RWPE2 (cell line): Measurements from ENCODE around the gene MMP20.

ENCODE experiments used
- ATAC-seq: fragments of 200-7000 bp; cut with Tn5 transposase; 3 replicates; pipeline ENCODE4 v1.9.1; 2021; ENCODE audit warnings: low read depth
- DNase-seq: peaks from one replicate; pipeline ENCODE4 v3.0.0-alpha.2; 2020; ENCODE audit warnings: low spot score
- H3K27ac ChIP-seq: fragments of 450-650 bp; 2 replicates; pipeline ENCODE4 v1.5.1; 2017; ENCODE audit warnings: mild to moderate bottlenecking; ENCODE audit not compliant: poor library complexity, severe bottlenecking
- H3K27me3 ChIP-seq: fragments of 250-450 bp; sonication (Bioruptor Pico); 2 replicates; pipeline ENCODE4 v1.5.1; 2021; ENCODE audit warnings: mild to moderate bottlenecking, moderate library complexity; ENCODE audit not compliant: insufficient read depth, poor library complexity, severe bottlenecking
- H3K36me3 ChIP-seq: fragments of 250-450 bp; sonication (Bioruptor Pico); 2 replicates; pipeline ENCODE4 v1.5.1; 2020; ENCODE audit warnings: low read depth, mild to moderate bottlenecking, moderate library complexity
- H3K4me1 ChIP-seq: fragments of 250-450 bp; sonication (Bioruptor Pico); 2 replicates; pipeline ENCODE4 v1.5.1; 2021; ENCODE audit warnings: mild to moderate bottlenecking, moderate library complexity; ENCODE audit not compliant: insufficient read depth, poor library complexity, severe bottlenecking
- H3K4me3 ChIP-seq: fragments of 250-450 bp; sonication (Bioruptor Pico); 2 replicates; pipeline ENCODE4 v1.5.1; 2021; ENCODE audit warnings: mild to moderate bottlenecking, moderate library complexity; ENCODE audit not compliant: severe bottlenecking
- H3K9me3 ChIP-seq: fragments of 250-450 bp; sonication (Bioruptor Pico); 2 replicates; pipeline ENCODE4 v1.5.1; 2021; ENCODE audit warnings: mild to moderate bottlenecking, moderate library complexity; ENCODE audit not compliant: severe bottlenecking
- TF ChIP-seq, protein P1 (sequence below): fragments of 450-650 bp; IDR thresholded peaks from one replicate; pipeline ENCODE4 v1.5.1; 2017; ENCODE audit warnings: mild to moderate bottlenecking, moderate library complexity; ENCODE audit not compliant: poor library complexity, severe bottlenecking

MMP20 gene

DNA sequence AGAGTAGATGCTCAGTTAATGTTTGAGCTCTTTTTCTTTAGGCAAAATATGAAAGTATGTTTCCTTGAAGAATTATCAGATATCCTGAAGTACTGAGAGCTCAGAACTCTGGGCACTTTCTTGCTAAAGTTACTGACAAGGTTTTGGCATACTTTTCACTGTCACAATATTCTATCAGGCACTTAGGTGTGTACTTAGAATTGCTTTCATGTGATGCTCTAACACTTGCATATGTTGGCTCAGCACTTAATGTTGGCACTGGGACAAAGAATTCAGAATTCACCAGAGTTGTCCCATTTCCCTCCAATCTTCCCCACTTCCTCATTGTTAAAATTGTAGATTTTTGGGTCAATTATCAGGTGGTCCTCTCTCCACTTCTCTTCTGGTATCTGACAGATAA is 5.0 kb downstream of the MMP20 start:
- no peak overlapping the region for H3K4me3 ChIP-seq
- H3K27ac ChIP-seq, result no peak overlapping the region

DNA sequence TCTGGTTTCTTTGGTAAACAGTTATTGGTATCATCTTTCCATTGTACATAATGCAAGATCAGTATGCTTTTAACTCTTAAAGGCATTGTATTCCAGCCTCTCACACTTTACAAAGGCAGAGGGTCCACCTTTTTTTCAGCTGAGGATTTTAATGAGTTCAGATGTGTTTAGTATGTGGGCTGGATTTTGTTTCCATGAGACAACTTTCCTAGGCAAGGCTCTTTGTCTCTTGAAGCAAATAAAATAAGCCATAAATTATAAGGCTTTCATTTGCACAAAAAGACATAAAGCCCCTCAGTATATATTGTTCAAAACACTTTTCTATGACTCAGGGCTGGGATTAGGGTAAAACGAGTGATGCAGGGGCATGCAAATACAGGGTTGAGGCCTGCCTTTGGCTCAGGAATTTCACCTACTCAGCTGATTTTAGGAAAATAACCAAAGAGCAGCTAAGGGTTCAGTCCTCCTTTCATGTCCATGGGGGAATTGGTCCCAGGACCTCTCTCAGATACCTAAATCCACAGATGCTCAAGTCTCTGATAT is 7.6 kb downstream of the MMP20 start:
- H3K9me3 ChIP-seq, result no peaks in the 10 kb centered on the region
- DNase-seq, result no peak
- no peak for ATAC-seq

More for the DNA sequence above, 5.0 kb downstream of the MMP20 start:
- Histone ChIP-seq H3K36me3 (no peaks in the 10 kb centered on the region), H3K27me3 (no peaks in the 10 kb centered on the region), H3K4me1 (peaks cover 3% of the 10 kb centered on the region), H3K9me3 (no peaks in the 10 kb centered on the region)
- TF ChIP-seq, protein P1, sequence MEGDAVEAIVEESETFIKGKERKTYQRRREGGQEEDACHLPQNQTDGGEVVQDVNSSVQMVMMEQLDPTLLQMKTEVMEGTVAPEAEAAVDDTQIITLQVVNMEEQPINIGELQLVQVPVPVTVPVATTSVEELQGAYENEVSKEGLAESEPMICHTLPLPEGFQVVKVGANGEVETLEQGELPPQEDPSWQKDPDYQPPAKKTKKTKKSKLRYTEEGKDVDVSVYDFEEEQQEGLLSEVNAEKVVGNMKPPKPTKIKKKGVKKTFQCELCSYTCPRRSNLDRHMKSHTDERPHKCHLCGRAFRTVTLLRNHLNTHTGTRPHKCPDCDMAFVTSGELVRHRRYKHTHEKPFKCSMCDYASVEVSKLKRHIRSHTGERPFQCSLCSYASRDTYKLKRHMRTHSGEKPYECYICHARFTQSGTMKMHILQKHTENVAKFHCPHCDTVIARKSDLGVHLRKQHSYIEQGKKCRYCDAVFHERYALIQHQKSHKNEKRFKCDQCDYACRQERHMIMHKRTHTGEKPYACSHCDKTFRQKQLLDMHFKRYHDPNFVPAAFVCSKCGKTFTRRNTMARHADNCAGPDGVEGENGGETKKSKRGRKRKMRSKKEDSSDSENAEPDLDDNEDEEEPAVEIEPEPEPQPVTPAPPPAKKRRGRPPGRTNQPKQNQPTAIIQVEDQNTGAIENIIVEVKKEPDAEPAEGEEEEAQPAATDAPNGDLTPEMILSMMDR, result no peak
- no peak for ATAC-seq
- no peak for DNase-seq

DNA sequence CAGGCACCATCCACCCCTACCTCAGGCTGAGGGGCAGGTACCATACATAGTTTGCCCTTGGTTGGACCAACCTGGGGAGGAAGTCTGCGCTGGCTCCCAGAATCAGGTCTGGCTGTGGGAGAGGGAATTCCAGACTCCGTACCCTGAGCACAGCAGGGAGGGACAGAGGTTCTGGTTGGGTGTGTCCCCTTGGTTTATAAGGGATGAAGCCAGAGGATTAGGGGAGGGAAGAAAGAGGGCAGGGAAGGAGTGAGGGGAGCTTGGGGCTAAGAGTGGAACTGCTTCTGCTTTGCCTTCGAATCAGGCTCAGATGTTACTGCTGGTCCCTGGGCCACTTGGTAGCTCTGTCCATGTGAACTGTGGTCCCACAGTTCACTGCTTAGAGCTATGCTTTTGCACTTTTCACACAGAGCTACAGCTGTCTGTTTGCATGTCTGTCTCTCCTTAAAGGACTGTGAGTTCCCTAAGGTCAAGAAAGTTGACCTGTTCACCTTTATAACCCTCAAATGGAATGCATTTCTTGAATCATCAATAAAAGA is 9.2 kb downstream of the MMP20 start:
- ATAC-seq (no peak), DNase-seq (no peak)
- H3K4me3 ChIP-seq, result no peak overlapping the region
- no peaks in the 10 kb centered on the region for H3K36me3 ChIP-seq
- H3K9me3 ChIP-seq, result no peaks in the 10 kb centered on the region
- H3K4me1 ChIP-seq, result peaks cover 3% of the 10 kb centered on the region
- TF ChIP-seq, protein P1, result no peak
- no peaks in the 10 kb centered on the region for H3K27me3 ChIP-seq
- H3K27ac ChIP-seq, result no peak overlapping the region

More for the DNA sequence above, 7.6 kb downstream of the MMP20 start:
- TF ChIP-seq, protein P1, result no peak
- no peak overlapping the region for H3K27ac ChIP-seq
- H3K27me3 ChIP-seq, result no peaks in the 10 kb centered on the region
- peaks cover 3% of the 10 kb centered on the region for H3K4me1 ChIP-seq
- no peaks in the 10 kb centered on the region for H3K36me3 ChIP-seq
- H3K4me3 ChIP-seq, result no peak overlapping the region

DNA sequence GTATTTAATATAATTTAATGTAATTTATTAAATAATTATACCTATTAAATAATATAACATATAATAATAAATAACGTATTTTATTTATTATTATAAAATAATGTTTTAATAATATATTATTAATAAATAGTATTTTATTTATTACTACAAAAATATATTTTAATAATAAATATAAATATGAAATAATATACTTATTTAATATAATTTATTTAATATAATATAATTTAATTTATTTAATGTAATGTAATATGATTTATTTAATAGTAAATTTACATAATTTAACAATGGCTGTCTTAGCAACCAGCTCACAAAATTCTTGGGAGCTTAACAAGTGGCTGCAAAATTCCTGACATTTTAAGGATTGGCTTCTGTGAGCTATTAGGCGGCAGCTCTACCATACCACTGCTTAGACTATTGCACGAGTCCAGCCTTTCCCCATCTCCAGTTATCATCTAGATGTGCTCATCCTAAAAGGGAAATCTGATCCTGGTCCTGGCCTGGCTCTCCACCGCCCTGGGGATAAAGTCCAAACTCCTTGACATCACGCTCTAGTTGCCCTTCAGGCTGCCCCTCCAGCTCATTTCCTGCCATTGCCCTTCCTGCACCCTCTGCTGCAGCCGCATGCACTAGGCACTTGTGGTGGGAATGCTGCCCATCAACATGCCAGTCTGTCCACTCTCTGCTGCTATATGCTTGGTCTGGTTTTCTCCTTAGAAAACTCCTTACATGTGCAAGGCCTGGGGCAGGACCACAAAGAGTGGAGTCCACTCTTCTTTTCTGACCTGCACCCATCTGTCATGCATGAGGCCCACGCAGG is 9.8 kb downstream of the MMP20 start:
- Histone ChIP-seq H3K4me3 (no peak overlapping the region), H3K36me3 (no peaks in the 10 kb centered on the region), H3K27ac (no peak overlapping the region), H3K9me3 (no peaks in the 10 kb centered on the region), H3K27me3 (no peaks in the 10 kb centered on the region), H3K4me1 (peaks cover 3% of the 10 kb centered on the region)
- ATAC-seq (no peak), DNase-seq (no peak)
- TF ChIP-seq, protein P1, result no peak
